Right atrium auricular region (tissue), 2 donors: ENCODE data around the gene AKR1A1. TPM values are rescaled to one million over a fixed set of nuclear protein-coding genes. Genes with fewer than 3 reads are reported as not detected.

Experiments
- DNase-seq: peaks from one replicate; pipeline ENCODE4 v3.0.0-alpha.2; 2019; ENCODE audit warnings: low spot score
- H3K27ac ChIP-seq, 2 donors: fragments of 200-600 bp; sonication (generic); 1 replicate in 1 of 2; 2 replicates in 1 of 2; pipeline ENCODE4 v1.5.1; 2016 to 2019
- H3K27me3 ChIP-seq, 2 donors: fragments of 200-600 bp; sonication (generic); one replicate each; pipeline versions ENCODE4 v1.5.1 to v1.6.0; 2017 to 2019
- H3K36me3 ChIP-seq: fragments of 200-600 bp; sonication (generic); one replicate; pipeline ENCODE4 v1.5.1; 2016
- H3K4me1 ChIP-seq, 2 donors: fragments of 200-600 bp; sonication (generic); one replicate each; pipeline versions ENCODE4 v1.5.1 to v1.6.0; 2017 to 2019
- H3K4me3 ChIP-seq, 2 donors: fragments of 200-600 bp; sonication (generic); 1 replicate in 1 of 2; 2 replicates in 1 of 2; pipeline ENCODE4 v1.5.1; 2017 to 2019; ENCODE audit warnings: mild to moderate bottlenecking in 1 of 2, moderate library complexity in 1 of 2
- H3K9me3 ChIP-seq, 2 donors: fragments of 200-600 bp; sonication (generic); one replicate each; pipeline ENCODE4 v1.5.1; 2019
- CTCF ChIP-seq, 2 donors: fragments of 200-600 bp; sonication (generic); IDR thresholded peaks; one replicate each; pipeline ENCODE4 v1.5.1; 2019; ENCODE audit warnings: antibody characterized with exemption in 2 of 2
- total RNA-seq, 2 donors: library from RNA; depleted of rRNA; stranded (reverse); fragments of >200 nt; gene quantifications; one replicate each; pipeline ENCODE4 v1.1.0, GENCODE V29; 2016

The AKR1A1 gene
- total RNA-seq, 2 donors from 2014 or later, result 47.2 to 53.3 TPM

GRCh38 chr1:45619149-45619921, 68.7 kb downstream of the AKR1A1 start:
- Histone ChIP-seq H3K27ac (peak overlapping the region; percentile 31 to 35), H3K4me3 (no peak overlapping the region), H3K27me3 (no peaks in the 10 kb centered on the region), H3K9me3 (no peaks in the 10 kb centered on the region), H3K4me1 (peaks cover 0 to 31% of the 10 kb centered on the region in 2 donors), H3K36me3 (peaks cover 37% of the 10 kb centered on the region)
- no peak for TF ChIP-seq CTCF (IDR thresholded peaks at IDR 0.05)
- no peak for DNase-seq

Other genes with a start within 250 kb of the AKR1A1 start
- gene HPDL, start 223.9 kb upstream of the AKR1A1 start, total RNA-seq, result not detected
- 1 to 10 TPM; 5.4 to 6.8 TPM for gene TOE1, start 210.7 kb upstream of the AKR1A1 start, total RNA-seq
- gene MUTYH, start 210.4 kb upstream of the AKR1A1 start, total RNA-seq, result 10 to 100 TPM in 1 of 2 donors, 1 to 10 TPM in 1; 4.2 to 11.1 TPM
- 1 to 10 TPM; 2.8 to 3.5 TPM for gene TESK2, start 59.7 kb upstream of the AKR1A1 start, total RNA-seq
- 1 to 10 TPM; 1.4 to 1.9 TPM for gene CCDC163, start 50.8 kb upstream of the AKR1A1 start, total RNA-seq
- gene MMACHC, start 50.5 kb upstream of the AKR1A1 start, total RNA-seq, result 10 to 100 TPM in 1 of 2 donors, 1 to 10 TPM in 1; 9.8 to 13.7 TPM
- gene PRDX1, start 28.9 kb upstream of the AKR1A1 start, total RNA-seq, result 100 to 1,000 TPM; 371 to 655 TPM
- 10 to 100 TPM; 30.6 to 32.3 TPM for gene NASP, start 33.2 kb downstream of the AKR1A1 start, total RNA-seq
- gene CCDC17, start 73.2 kb downstream of the AKR1A1 start, total RNA-seq, result under 1 TPM; 0.39 to 0.52 TPM
- 100 to 1,000 TPM in 1 of 2 donors, 10 to 100 TPM in 1; 77.3 to 106 TPM for gene GPBP1L1, start 135.7 kb downstream of the AKR1A1 start, total RNA-seq
- gene TMEM69, start 137.4 kb downstream of the AKR1A1 start, total RNA-seq, result 10 to 100 TPM; 27.7 to 38.2 TPM
- gene IPP, start 199.8 kb downstream of the AKR1A1 start, total RNA-seq, result 1 to 10 TPM; 7.2 to 8.2 TPM